Liver (tissue), 3 donors: ENCODE results near the gene FSD1.

Experiments used
- EGR1 ChIP-seq, 2 donors: IDR thresholded peaks; 2 replicates each; pipeline ENCODE4 v1.6.1; 2016 to 2018; ENCODE audit warnings: antibody characterized with exemption in 2 of 2, low read depth in 2 of 2
- FOXA1 ChIP-seq: IDR thresholded peaks from 2 replicates; pipeline ENCODE4 v1.6.1; 2016; ENCODE audit warnings: antibody characterized with exemption
- GABPA ChIP-seq, 2 donors: IDR thresholded peaks in 1 of 2; conservative IDR thresholded peaks in 1 of 2; 2 replicates each; pipeline ENCODE4 v1.6.1; 2016; ENCODE audit warnings: antibody characterized with exemption in 2 of 2, mild to moderate bottlenecking in 1 of 2, moderate library complexity in 1 of 2
- HNF4G ChIP-seq: IDR thresholded peaks from 2 replicates; pipeline ENCODE4 v1.6.1; 2016; ENCODE audit warnings: antibody characterized with exemption
- JUND ChIP-seq, 2 donors: IDR thresholded peaks; 2 replicates each; pipeline ENCODE4 v1.6.1; 2016; ENCODE audit warnings: antibody characterized with exemption in 2 of 2
- RAD21 ChIP-seq, 2 donors: IDR thresholded peaks; 2 replicates each; pipeline ENCODE4 v1.6.1; 2016; ENCODE audit warnings: antibody characterized with exemption in 2 of 2, mild to moderate bottlenecking in 2 of 2
- RXRA ChIP-seq, 2 donors: IDR thresholded peaks; 2 replicates each; pipeline ENCODE4 v1.6.1; 2017 to 2018; ENCODE audit warnings: antibody characterized with exemption in 2 of 2, mild to moderate bottlenecking in 1 of 2
- SP1 ChIP-seq: IDR thresholded peaks from 2 replicates; pipeline ENCODE4 v1.6.1; 2018; ENCODE audit warnings: antibody characterized with exemption, mild to moderate bottlenecking
- TAF1 ChIP-seq: conservative IDR thresholded peaks from 2 replicates; pipeline ENCODE4 v1.6.1; 2016; ENCODE audit warnings: antibody characterized with exemption, mild to moderate bottlenecking
- YY1 ChIP-seq: IDR thresholded peaks from 2 replicates; pipeline ENCODE4 v1.6.1; 2016; ENCODE audit warnings: antibody characterized with exemption, mild to moderate bottlenecking
- TF ChIP-seq, protein P1 (sequence below): IDR thresholded peaks from 2 replicates; pipeline ENCODE4 v1.6.1; 2016; ENCODE audit warnings: antibody characterized with exemption
- TF ChIP-seq, protein P2 (sequence below): fragments of 150-350 bp; IDR thresholded peaks from 2 replicates; pipeline ENCODE4 v1.5.1; 2017; ENCODE audit warnings: improper control_type of control experiment, low read depth, low read length; ENCODE audit not compliant: missing input control
- TF ChIP-seq, protein P3 (sequence below): IDR thresholded peaks from 2 replicates; pipeline ENCODE4 v1.6.1; 2016; ENCODE audit warnings: antibody characterized with exemption, mild to moderate bottlenecking
- donor health status: healthy.
- donor health status: healthy.

DNA sequence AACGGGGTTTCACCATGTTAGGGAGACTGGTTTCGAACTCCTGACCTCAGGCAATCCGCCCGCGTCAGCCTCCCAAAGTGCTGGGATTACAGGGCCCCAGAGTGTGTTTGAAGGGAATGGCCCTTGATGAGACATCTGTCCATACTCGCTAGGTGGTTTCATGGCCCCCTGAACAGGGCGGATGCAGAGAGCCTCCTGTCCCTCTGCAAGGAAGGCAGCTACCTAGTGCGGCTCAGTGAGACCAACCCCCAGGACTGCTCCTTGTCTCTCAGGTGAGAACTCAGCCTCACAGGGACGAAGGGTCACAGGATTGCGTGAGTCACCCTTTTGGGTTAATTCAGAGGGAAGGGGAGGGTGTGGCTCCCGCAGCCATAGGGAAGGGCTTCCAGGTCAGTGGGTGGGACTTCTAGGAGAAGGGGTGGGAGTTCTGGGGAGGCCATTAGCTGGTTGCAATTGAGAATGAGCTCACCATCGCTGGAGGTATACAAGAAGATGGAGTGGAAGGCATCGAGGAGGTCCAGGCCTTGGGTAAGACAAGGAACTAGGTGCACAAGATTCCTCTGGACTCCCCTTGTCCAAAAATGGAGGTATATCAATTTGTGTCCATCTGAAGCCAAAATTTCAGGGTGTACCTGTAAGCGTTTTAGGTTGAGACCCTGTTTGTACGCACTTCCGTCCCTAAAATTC is 16.2 kb upstream of the FSD1 start:
- TF ChIP-seq RXRA (IDR thresholded peaks at IDR 0.05) = no peak
- TF ChIP-seq, protein P1, sequence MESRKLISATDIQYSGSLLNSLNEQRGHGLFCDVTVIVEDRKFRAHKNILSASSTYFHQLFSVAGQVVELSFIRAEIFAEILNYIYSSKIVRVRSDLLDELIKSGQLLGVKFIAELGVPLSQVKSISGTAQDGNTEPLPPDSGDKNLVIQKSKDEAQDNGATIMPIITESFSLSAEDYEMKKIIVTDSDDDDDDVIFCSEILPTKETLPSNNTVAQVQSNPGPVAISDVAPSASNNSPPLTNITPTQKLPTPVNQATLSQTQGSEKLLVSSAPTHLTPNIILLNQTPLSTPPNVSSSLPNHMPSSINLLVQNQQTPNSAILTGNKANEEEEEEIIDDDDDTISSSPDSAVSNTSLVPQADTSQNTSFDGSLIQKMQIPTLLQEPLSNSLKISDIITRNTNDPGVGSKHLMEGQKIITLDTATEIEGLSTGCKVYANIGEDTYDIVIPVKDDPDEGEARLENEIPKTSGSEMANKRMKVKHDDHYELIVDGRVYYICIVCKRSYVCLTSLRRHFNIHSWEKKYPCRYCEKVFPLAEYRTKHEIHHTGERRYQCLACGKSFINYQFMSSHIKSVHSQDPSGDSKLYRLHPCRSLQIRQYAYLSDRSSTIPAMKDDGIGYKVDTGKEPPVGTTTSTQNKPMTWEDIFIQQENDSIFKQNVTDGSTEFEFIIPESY = no peak
- no peak for TF ChIP-seq GABPA (IDR thresholded peaks at IDR 0.05 in 1 of 2, conservative IDR thresholded peaks at IDR 0.05 in 1 of 2)
- TF ChIP-seq, protein P2, sequence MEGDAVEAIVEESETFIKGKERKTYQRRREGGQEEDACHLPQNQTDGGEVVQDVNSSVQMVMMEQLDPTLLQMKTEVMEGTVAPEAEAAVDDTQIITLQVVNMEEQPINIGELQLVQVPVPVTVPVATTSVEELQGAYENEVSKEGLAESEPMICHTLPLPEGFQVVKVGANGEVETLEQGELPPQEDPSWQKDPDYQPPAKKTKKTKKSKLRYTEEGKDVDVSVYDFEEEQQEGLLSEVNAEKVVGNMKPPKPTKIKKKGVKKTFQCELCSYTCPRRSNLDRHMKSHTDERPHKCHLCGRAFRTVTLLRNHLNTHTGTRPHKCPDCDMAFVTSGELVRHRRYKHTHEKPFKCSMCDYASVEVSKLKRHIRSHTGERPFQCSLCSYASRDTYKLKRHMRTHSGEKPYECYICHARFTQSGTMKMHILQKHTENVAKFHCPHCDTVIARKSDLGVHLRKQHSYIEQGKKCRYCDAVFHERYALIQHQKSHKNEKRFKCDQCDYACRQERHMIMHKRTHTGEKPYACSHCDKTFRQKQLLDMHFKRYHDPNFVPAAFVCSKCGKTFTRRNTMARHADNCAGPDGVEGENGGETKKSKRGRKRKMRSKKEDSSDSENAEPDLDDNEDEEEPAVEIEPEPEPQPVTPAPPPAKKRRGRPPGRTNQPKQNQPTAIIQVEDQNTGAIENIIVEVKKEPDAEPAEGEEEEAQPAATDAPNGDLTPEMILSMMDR = no peak
- TF ChIP-seq, protein P3, sequence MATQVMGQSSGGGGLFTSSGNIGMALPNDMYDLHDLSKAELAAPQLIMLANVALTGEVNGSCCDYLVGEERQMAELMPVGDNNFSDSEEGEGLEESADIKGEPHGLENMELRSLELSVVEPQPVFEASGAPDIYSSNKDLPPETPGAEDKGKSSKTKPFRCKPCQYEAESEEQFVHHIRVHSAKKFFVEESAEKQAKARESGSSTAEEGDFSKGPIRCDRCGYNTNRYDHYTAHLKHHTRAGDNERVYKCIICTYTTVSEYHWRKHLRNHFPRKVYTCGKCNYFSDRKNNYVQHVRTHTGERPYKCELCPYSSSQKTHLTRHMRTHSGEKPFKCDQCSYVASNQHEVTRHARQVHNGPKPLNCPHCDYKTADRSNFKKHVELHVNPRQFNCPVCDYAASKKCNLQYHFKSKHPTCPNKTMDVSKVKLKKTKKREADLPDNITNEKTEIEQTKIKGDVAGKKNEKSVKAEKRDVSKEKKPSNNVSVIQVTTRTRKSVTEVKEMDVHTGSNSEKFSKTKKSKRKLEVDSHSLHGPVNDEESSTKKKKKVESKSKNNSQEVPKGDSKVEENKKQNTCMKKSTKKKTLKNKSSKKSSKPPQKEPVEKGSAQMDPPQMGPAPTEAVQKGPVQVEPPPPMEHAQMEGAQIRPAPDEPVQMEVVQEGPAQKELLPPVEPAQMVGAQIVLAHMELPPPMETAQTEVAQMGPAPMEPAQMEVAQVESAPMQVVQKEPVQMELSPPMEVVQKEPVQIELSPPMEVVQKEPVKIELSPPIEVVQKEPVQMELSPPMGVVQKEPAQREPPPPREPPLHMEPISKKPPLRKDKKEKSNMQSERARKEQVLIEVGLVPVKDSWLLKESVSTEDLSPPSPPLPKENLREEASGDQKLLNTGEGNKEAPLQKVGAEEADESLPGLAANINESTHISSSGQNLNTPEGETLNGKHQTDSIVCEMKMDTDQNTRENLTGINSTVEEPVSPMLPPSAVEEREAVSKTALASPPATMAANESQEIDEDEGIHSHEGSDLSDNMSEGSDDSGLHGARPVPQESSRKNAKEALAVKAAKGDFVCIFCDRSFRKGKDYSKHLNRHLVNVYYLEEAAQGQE = no peak
- TF ChIP-seq JUND (IDR thresholded peaks at IDR 0.05) = no peak
- TF ChIP-seq SP1 = no peak
- TF ChIP-seq RAD21 (IDR thresholded peaks at IDR 0.05) = no peak
- no peak for TF ChIP-seq HNF4G
- TF ChIP-seq EGR1 (IDR thresholded peaks at IDR 0.05; ENCODE audit: low read depth in 2 of 2) = no peak
- TF ChIP-seq TAF1 = no peak
- TF ChIP-seq YY1 = no peak
- TF ChIP-seq FOXA1 = no peak
